Activated CD4-positive, CD25-positive, alpha-beta regulatory T cell treated with anti-CD3 and anti-CD28 coated beads, Interleukin-2, amount 50 U/mL, for 16 hours (primary cell): ENCODE measurements around the gene CEP126.

Source experiments
- DNase-seq: peaks from one replicate; pipeline ENCODE4 v3.0.0-alpha.2; 2020; ENCODE audit warnings: low read depth, low spot score

CEP126 gene, protein sequence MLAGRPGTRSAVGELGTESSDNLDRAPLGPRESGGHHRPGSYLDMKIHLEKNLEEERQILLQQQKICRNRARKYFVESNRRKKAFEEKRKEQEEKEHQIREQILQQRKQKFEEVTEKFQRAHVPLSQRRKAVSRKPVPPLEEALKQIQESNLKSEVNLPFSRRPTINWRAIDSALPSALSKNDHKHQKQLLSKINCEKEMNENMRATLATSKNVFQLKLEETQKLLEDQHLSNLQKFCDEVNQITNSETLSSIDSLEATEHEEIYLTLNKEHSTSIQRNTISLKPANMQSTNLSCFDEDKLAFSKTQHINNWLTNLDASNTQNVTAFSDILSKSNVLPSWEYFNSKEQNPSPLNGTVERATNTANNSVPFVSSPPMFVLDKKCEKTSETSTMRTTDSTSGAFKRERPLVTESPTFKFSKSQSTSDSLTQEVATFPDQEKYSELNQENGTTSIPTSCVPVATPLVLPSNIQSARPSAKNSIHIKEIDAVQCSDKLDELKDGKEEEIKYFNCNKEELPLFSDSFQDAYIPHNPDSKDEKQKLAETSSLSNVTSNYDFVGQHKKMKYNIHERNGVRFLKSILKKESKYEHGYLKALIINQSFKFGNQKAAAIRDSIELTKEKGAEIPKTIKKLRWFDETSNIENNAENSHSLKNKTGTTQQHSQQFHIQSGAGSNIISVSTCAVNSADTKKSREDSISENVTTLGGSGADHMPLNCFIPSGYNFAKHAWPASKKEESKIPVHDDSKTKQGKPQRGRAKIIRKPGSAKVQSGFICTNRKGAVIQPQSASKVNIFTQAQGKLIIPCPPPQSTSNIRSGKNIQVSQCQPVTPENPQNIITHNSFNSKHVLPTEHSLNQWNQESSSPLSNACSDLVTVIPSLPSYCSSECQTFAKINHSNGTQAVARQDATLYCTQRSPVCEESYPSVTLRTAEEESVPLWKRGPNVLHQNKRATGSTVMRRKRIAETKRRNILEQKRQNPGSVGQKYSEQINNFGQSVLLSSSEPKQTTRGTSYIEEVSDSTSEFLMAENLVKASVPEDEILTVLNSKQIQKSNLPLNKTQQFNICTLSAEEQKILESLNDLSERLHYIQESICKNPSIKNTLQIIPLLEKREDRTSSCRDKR

DNA sequence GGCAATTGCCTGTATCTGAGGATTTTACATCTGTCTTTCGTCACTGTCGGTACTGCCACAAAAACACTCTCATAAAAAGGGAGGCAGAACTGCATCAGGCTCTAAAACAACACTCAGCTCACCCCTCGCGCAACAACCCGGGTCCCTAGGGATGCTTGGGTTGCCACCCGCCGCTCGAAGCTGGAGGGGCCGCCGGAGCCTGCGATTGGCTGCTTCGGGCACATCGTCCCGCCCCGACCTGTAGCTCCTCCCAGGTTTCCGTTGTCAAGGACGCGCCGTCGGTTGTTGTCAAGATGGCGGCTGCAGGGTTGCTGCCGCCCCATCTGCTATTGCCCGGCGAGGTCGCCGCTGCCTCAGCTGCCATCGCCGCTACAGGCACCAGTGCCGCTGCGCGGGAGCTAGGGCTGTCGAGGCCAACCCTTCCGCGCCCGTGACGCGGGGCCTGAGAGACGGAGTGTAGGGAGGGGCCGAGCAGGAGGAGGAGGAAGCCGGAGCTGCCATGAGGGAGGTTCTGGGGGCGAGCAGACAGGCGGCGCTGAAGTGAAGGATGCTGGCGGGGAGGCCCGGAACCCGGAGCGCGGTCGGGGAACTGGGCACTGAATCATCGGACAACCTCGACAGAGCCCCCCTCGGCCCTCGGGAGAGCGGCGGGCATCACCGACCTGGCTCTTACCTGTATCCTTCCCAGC lies at the start of gene CEP126:
Gene CEP126, plus strand, starts transcription at position 273 of the 689 bp plus-strand sequence. Its CDS starts 275 bp downstream, at position 548.
- DNase-seq: peak; percentile 82

GRCh38 chr11:101866619-101867491 lies 48.0 kb upstream of the CEP126 start:
- no peak for DNase-seq

DNA sequence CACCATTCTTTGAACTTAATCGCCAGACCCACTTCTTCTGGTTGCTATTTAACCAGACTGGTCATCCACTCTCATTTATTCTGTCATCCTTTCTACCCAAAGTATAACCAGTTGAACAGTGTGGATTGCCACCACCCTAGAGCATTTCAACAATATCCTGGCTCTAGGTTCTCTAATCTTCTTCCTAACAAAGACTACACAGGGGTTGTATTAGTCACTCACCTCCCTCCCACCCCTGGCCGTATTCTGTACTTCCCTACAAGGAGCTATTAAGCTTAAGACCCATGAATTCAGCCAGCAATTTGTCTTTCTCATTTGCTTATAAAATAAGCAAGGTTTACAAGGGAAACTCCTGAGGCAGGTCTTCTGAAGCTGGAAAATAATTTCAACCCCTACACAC lies 46.9 kb upstream of the CEP126 start:
- DNase-seq: no peak

GRCh38 chr11:101870510-101870909 lies 44.3 kb upstream of the CEP126 start:
- no peak for DNase-seq

GRCh38 chr11:101872171-101872882 lies 42.5 kb upstream of the CEP126 start:
- no peak for DNase-seq

DNA sequence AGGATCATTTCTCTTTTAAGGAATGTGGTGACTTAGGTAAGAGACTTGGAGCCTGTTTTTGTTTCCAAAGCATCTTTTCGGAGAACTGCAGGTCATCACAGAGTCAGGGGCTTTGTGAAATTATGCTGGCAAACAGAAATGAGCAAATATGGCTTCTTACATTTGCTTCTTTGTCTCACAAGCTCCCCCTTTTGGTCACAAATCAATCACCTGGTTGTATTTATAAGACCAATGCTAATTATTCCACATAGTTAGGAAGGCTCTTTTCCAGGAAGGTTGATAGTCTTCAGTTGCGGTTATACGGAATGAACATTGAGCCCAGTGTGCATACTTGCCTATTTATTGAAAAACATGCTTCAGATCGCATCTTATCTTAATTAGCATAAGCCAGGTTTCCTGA lies 34.6 kb upstream of the CEP126 start:
- DNase-seq: no peak

DNA sequence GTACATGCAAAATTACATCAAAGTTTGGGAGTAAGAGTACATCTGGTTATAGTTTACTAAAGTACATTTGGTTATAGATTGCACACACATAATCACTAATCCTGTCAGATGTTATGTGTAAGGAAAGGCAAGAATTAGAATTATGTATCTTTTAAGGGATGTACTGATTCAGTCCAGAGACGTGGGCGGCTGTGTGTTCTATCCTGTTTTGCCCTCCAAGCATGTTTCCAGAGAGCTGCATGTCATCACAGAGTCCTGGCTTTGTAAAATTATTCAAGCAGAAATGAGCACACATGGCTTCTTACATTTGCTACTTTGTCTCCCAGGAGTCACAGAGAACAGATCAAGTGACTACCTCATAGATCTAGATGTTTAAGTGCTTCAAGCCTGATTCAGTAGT lies 33.2 kb upstream of the CEP126 start:
- DNase-seq: no peak

GRCh38 chr11:101885631-101886030 lies 29.2 kb upstream of the CEP126 start:
- no peak for DNase-seq

DNA sequence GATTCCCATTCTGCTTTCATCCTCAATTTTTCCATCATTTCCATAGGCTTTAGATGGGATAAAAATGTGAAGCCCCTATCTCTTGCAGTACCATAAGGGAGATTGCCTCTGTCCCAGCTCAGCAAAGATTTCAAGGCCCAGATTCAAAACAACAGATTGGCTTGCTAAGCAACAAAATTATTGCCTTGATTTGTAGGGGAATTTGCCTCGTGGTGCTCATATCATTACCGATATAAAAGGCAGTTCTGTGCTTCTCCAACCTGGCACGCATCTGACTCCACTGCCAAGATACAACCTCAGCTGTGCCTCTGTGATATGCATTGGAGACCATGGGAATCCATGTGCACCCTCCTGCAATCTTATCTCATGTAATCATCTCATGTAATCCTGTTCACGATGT lies 25.0 kb upstream of the CEP126 start:
- DNase-seq: no peak

DNA sequence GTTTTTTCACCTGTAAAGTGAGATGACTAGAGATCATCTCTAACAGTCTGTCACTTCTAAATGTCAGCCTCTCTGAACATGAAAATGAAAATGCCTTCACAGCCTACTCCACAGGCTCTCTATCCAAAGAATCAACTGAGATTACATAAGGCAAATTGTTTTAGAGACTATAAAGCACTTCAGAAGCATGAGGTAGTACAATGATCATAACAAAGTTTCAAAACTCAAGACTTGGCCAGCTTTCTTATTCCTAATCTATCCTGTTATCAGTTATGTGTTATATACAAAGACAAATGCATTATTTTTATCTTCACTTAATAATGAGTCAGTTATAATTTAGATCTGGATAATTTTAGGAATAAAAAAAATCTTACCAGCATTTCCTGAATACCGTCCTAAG lies 20.3 kb upstream of the CEP126 start:
- no peak for DNase-seq

DNA sequence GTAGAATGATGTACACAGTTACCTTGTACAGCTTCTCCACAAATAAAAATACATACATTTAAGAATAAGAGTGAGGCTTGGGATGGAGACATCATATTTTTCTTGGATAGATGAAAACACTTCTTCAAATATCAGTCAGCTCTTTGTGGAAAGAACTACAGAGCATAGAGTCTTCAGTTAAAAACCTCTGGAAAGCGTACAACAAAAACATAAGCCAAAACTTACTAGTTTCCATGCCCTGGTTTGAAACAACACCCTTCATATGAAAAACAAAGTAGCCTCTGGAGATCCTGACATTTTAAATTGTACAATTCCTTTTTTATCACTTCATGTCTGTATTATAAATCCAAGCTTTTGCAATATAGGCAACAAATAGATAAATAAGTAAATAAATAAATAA lies 7.0 kb upstream of the CEP126 start:
- DNase-seq: no peak

- no peak for DNase-seq
Observed at GRCh38 chr11:101909087-101909486, 5.7 kb upstream of the CEP126 start.

DNA sequence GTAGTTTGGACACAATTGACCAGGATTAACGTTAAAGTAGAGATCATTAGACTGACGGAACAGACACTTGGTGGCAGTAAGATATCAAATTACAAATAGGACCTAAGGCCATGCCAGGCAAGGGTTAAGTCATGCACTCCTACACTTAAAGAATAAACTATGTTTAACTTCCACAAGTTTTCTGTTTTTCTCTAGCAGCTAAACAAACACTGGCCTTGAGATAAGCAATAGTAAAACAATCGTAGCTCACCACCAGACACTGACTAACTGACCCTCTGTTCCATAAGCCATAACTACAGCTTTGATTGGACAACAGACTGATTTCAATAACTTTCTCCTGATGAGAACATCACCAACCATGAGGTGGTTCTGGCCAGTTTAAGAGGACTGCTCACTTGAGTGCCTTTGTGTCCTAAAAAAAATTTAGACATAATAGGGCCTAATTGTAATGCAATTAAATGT lies 2.0 kb upstream of the CEP126 start:
- no peak for DNase-seq

GRCh38 chr11:101913656-101914055 lies 1.2 kb upstream of the CEP126 start:
- DNase-seq: no peak

DNA sequence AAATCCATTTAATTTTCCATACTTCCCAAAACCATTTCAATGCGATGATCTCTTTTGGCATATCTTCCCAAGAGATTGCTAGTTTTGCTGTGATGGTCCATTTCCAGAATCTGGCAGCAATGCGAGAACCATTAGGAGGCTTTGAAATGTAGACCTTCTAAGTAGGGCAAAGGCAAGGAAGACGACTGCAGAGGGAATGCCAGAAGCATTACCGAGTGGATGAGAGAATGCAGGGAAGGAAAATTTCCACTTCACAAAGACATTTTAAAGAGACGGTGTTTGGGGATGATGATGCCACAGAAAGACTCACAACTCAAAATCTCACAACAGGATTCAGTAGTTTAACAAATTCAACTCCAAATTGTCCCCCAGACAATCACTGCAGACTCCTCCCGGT lies 471 bp upstream of the CEP126 start:
- DNase-seq: no peak

DNA sequence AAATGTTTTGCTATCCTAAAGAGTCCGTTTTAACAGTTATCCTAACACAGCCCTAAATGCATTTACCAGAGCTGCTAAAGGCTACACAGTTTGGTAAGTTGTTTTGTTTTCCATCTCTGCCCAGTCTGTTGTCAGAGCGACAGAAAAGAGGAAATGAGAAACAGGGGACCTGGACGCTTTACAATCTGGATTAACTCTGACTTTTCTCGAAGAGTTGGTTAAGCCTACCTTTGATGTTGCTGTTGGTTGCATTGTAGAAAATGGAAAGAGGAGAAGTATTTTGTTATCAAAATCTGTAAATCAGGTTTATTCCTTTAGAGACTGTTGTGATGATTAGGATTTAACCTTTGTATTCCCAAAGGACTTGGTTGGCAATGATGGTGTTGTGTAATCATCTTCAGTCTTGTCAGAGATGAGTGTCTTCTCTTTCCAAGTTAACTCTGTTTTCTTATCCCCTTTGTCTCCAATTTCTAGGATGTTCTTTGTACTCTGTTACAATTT lies 1.0 kb downstream of the CEP126 start:
- no peak for DNase-seq

- no peak for DNase-seq
Observed at GRCh38 chr11:101916422-101916821, 1.6 kb downstream of the CEP126 start, which contains the start of gene ANGPTL5. ANGPTL5 (minus strand) TSS chr11:101916522; CDS start chr11:101907909, 8,613 bp downstream.

DNA sequence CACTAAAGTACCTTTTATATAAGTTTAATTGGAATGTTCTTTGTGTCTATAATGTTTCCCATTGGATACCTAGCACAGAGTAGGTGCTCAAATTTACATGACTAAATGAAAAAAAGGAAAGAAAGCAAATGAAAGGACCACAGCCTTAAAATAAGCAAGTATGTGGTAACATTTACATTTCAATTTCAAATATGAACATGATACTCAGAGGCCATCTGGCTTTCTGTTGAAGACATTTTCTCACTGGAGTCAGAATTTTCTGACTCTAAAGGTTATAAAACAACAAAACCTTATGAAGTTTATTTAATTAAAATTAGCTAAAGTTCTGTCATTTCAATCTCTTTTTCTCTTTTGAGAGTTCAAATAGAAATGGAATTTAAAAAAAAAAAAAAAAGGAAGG lies 2.4 kb downstream of the CEP126 start:
- DNase-seq: no peak

DNA sequence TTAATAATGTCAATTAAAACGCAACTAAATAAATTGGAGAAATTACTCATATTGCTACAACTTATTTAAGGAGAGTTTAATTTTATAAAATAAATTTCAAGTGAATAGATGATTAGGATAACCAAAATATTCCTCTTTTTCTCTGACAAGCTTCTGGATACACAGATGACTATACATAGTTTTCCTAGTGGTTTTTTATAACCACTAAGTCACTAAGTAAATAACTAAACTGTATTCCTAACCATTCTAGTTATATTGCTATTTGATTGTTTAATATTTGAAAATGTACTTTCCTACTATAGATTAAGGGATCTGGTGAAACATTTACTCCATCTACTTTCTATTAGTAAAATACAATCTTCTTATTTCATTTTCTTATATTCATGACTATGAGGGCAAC lies 6.2 kb downstream of the CEP126 start:
- no peak for DNase-seq

- no peak for DNase-seq
Observed at GRCh38 chr11:101923554-101923953, 8.7 kb downstream of the CEP126 start.
